Ishikawa (cell line): ENCODE data around the gene TFG.

Experiments used
- CEBPB ChIP-seq: IDR thresholded peaks from 2 replicates; pipeline ENCODE4 v1.6.1; 2012
- CREB1 ChIP-seq: IDR thresholded peaks from 2 replicates; pipeline ENCODE4 v1.6.1; 2012; ENCODE audit warnings: low read depth
- EGR1 ChIP-seq: IDR thresholded peaks from 2 replicates; pipeline ENCODE4 v1.6.1; 2012
- EP300 ChIP-seq: IDR thresholded peaks from 2 replicates; pipeline ENCODE4 v1.6.1; 2012; ENCODE audit warnings: borderline replicate concordance
- RAD21 ChIP-seq: IDR thresholded peaks from 2 replicates; pipeline ENCODE4 v1.6.1; 2012; ENCODE audit warnings: low read depth
- TAF1 ChIP-seq: IDR thresholded peaks from 2 replicates; pipeline ENCODE4 v1.6.1; 2012; ENCODE audit warnings: low read depth, mild to moderate bottlenecking
- YY1 ChIP-seq: IDR thresholded peaks from 2 replicates; pipeline ENCODE4 v1.6.1; 2012; ENCODE audit warnings: low read depth
- ZBTB7A ChIP-seq: IDR thresholded peaks from 2 replicates; pipeline ENCODE4 v1.6.1; 2012; ENCODE audit warnings: low read depth
- TF ChIP-seq, protein P1 (sequence below): IDR thresholded peaks from 2 replicates; pipeline ENCODE4 v1.6.1; 2012
- TF ChIP-seq, protein P2 (sequence below): IDR thresholded peaks from 2 replicates; pipeline ENCODE4 v1.6.1; 2012; ENCODE audit warnings: low read depth, mild to moderate bottlenecking

DNA sequence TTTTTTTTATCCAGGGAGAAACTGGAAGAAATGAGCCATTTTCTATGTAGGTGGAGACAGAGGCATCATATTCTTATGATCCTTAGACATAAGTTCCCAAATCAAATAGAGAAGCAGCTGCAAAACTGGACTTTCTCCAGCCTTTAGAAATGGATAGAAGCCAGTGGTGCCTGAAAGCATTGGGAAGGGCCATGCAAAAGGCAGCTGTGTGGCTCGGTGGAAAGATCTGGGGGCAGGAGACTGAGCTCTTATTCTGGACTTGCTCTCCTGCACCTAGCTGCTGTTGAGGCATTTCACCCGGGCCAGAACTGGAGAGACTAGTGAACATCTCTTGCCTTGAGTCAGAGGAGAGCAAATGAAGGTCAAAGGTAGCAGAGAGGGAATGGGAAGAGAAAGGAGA lies 73.1 kb downstream of the TFG start:
- TF ChIP-seq, protein P1, sequence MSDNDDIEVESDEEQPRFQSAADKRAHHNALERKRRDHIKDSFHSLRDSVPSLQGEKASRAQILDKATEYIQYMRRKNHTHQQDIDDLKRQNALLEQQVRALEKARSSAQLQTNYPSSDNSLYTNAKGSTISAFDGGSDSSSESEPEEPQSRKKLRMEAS, result no peak
- TF ChIP-seq EP300 (no peak), YY1 (no peak), RAD21 (no peak), EGR1 (no peak), ZBTB7A (no peak), TAF1 (no peak), CEBPB (no peak), CREB1 (no peak)
- TF ChIP-seq, protein P2, sequence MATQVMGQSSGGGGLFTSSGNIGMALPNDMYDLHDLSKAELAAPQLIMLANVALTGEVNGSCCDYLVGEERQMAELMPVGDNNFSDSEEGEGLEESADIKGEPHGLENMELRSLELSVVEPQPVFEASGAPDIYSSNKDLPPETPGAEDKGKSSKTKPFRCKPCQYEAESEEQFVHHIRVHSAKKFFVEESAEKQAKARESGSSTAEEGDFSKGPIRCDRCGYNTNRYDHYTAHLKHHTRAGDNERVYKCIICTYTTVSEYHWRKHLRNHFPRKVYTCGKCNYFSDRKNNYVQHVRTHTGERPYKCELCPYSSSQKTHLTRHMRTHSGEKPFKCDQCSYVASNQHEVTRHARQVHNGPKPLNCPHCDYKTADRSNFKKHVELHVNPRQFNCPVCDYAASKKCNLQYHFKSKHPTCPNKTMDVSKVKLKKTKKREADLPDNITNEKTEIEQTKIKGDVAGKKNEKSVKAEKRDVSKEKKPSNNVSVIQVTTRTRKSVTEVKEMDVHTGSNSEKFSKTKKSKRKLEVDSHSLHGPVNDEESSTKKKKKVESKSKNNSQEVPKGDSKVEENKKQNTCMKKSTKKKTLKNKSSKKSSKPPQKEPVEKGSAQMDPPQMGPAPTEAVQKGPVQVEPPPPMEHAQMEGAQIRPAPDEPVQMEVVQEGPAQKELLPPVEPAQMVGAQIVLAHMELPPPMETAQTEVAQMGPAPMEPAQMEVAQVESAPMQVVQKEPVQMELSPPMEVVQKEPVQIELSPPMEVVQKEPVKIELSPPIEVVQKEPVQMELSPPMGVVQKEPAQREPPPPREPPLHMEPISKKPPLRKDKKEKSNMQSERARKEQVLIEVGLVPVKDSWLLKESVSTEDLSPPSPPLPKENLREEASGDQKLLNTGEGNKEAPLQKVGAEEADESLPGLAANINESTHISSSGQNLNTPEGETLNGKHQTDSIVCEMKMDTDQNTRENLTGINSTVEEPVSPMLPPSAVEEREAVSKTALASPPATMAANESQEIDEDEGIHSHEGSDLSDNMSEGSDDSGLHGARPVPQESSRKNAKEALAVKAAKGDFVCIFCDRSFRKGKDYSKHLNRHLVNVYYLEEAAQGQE, result no peak
